ENCODE measurements around the gene AMER2. TPM values are rescaled to one million over a fixed set of nuclear protein-coding genes. Genes with fewer than 3 reads are reported as not detected.

AMER2 gene
- total and polyA plus RNA-seq, 9 of the 15 experiments (the other 6 are each of a cell fraction or from before 2014, with no cell fraction given): not detected

GRCh38 chr13:25157681-25158080, 14.4 kb downstream of the AMER2 start (continued):
- no peak for TF ChIP-seq RCOR1 (IDR thresholded peaks at IDR 0.05; ENCODE audit: borderline replicate concordance in 1 of 2, low read depth in 2 of 2, low read length in 2 of 2)
- TF ChIP-seq HNRNPH1 (optimal IDR thresholded peaks at IDR 0.05; ENCODE audit: low read depth, low read length): no peak
- no peak for TF ChIP-seq ELK1 (CRISPR knock-in tag; IDR thresholded peaks at IDR 0.05)

- no peaks in the 10 kb centered on the region for H3K36me3 ChIP-seq (ENCODE audit: control insufficient read depth, insufficient read depth, low read length)
- no peaks in the 10 kb centered on the region for H4K20me1 ChIP-seq (replicated peaks; ENCODE audit: control insufficient read depth, insufficient read depth, low read length)
- DNase-seq (ENCODE audit: extremely low read depth in 1 of 4, low spot score in 3 of 4): no peak
- H3K9me3 ChIP-seq (replicated peaks; ENCODE audit: control insufficient read depth, insufficient read depth, low read depth, low read length): no peaks in the 10 kb centered on the region
- in situ Hi-C loops (cut with MboI) (no loop called here), intact Hi-C loops (cut with micrococcal nuclease) (no loop called here)
- ChIA-PET CTCF (ENCODE audit: low intra/inter-chr PET ratio) (no interaction called here), POLR2A (no interaction called here)
- H3K4me3 ChIP-seq: no peak overlapping the region
- H3K4me2 ChIP-seq (ENCODE audit: insufficient read depth, low read length): no peak overlapping the region
- no peak overlapping the region for H3K27ac ChIP-seq (ENCODE audit: extremely low read depth, low read depth, low read length)
- FAIRE-seq: no peak
- no peak for ATAC-seq
- peaks cover 0 to 26% of the 10 kb centered on the region in 2 experiments; a peak in 2 of 5 replicates for H3K27me3 ChIP-seq (ENCODE audit: control insufficient read depth in 2 of 2, insufficient read depth in 2 of 2, low read length in 2 of 2)
- TF ChIP-seq ZSCAN32 (CRISPR knock-in tag; IDR thresholded peaks at IDR 0.05) (no peak), NR2C1 (IDR thresholded peaks at IDR 0.05) (no peak), NR2C1 (tag; IDR thresholded peaks at IDR 0.05) (no peak), GABPB1 (CRISPR knock-in tag; IDR thresholded peaks at IDR 0.05) (no peak), TAF9B (IDR thresholded peaks at IDR 0.05; ENCODE audit: partially characterized antibody) (no peak), ETV5 (CRISPR knock-in tag; IDR thresholded peaks at IDR 0.05; ENCODE audit: low read depth) (no peak)
- no peak overlapping the region for H2AFZ ChIP-seq (ENCODE audit: low read depth, low read length)
- H3K79me2 ChIP-seq (ENCODE audit: control insufficient read depth, insufficient read depth, low read length): no peaks in the 10 kb centered on the region
- no TSS peak for BruUV-seq (replicated peaks)
- H3K4me1 ChIP-seq (replicated peaks in 1 of 2; ENCODE audit: control insufficient read depth in 2 of 2, insufficient read depth in 2 of 2, low read length in 2 of 2): no peaks in the 10 kb centered on the region
- H3K9me1 ChIP-seq (ENCODE audit: control insufficient read depth, insufficient read depth, low read length): no peaks in the 10 kb centered on the region
- H3K9ac ChIP-seq (ENCODE audit: insufficient read depth in 1 of 2, low read depth in 2 of 2, low read length in 2 of 2): no peak overlapping the region
- 0% methylated on average over 2 of the region's 2 CpGs for WGBS (ENCODE audit: insufficient coverage, low coverage, missing lambda C conversion rate)
Observed at GRCh38 chr13:25153736-25154135, 18.4 kb downstream of the AMER2 start.

All from K562 (cell line).